Liver (tissue), 9 donors: ENCODE data around the gene SYTL3. TPM values are rescaled to one million over a fixed set of nuclear protein-coding genes. Genes with fewer than 3 reads are reported as not detected.
"Not testable (repeated sequence)": the region's sequence is repeated elsewhere in the genome, so short reads cannot be mapped to it uniquely, and the experiment has no call there.

Experiments
- DNase-seq: peaks from one replicate; pipeline ENCODE4 v3.0.0-alpha.2; 2017; ENCODE audit warnings: low spot score
- H3K27ac ChIP-seq, 2 donors: one replicate each; pipeline ENCODE4 v1.7.0; 2013; ENCODE audit warnings: inconsistent platforms in 2 of 2, low read length in 2 of 2, control low read depth in 1 of 2, low read depth in 1 of 2, mild to moderate bottlenecking in 1 of 2
- H3K27me3 ChIP-seq, 4 donors: one replicate each; pipeline versions ENCODE4 v1.6.1 to v1.7.0; 2013; ENCODE audit warnings: low read length in 3 of 4, inconsistent platforms in 1 of 4, mild to moderate bottlenecking in 1 of 4, moderate library complexity in 1 of 4; ENCODE audit not compliant: control insufficient read depth in 4 of 4, insufficient read depth in 4 of 4
- H3K36me3 ChIP-seq, 4 donors: one replicate each; pipeline versions ENCODE4 v1.6.1 to v1.7.0; 2013; ENCODE audit warnings: low read length in 3 of 4, mild to moderate bottlenecking in 3 of 4, low read depth in 1 of 4, moderate library complexity in 1 of 4; ENCODE audit not compliant: control insufficient read depth in 4 of 4, insufficient read depth in 3 of 4
- H3K4me1 ChIP-seq, 4 donors: one replicate each; pipeline versions ENCODE4 v1.6.1 to v1.7.0; 2013; ENCODE audit warnings: low read length in 3 of 4, mild to moderate bottlenecking in 3 of 4, moderate library complexity in 1 of 4; ENCODE audit not compliant: control insufficient read depth in 4 of 4, insufficient read depth in 4 of 4
- H3K4me3 ChIP-seq, 3 donors: one replicate each; pipeline versions ENCODE4 v1.6.1 to v1.7.0; 2013; ENCODE audit warnings: low read length in 3 of 3, control low read depth in 1 of 3, low read depth in 1 of 3, mild to moderate bottlenecking in 1 of 3
- H3K9ac ChIP-seq, 2 donors: one replicate each; pipeline ENCODE4 v1.7.0; 2013; ENCODE audit warnings: low read length in 2 of 2, mild to moderate bottlenecking in 2 of 2, moderate library complexity in 2 of 2, control low read depth in 1 of 2, low read depth in 1 of 2
- H3K9me3 ChIP-seq, 4 donors: one replicate each; pipeline versions ENCODE4 v1.6.1 to v1.7.0; 2013; ENCODE audit warnings: low read length in 3 of 4; ENCODE audit not compliant: control insufficient read depth in 4 of 4
- FOXA1 ChIP-seq: IDR thresholded peaks from 2 replicates; pipeline ENCODE4 v1.6.1; 2016; ENCODE audit warnings: antibody characterized with exemption
- FOXA2 ChIP-seq: IDR thresholded peaks from 2 replicates; pipeline ENCODE4 v1.6.1; 2016; ENCODE audit warnings: antibody characterized with exemption
- HNF4A ChIP-seq, 2 donors: conservative IDR thresholded peaks; 2 replicates each; pipeline ENCODE4 v1.6.1; 2016; ENCODE audit warnings: antibody characterized with exemption in 2 of 2, mild to moderate bottlenecking in 2 of 2
- HNF4G ChIP-seq: IDR thresholded peaks from 2 replicates; pipeline ENCODE4 v1.6.1; 2016; ENCODE audit warnings: antibody characterized with exemption
- JUND ChIP-seq, 2 donors: IDR thresholded peaks; 2 replicates each; pipeline ENCODE4 v1.6.1; 2016; ENCODE audit warnings: antibody characterized with exemption in 2 of 2
- RAD21 ChIP-seq, 2 donors: IDR thresholded peaks; 2 replicates each; pipeline ENCODE4 v1.6.1; 2016; ENCODE audit warnings: antibody characterized with exemption in 2 of 2, mild to moderate bottlenecking in 2 of 2
- RXRA ChIP-seq, 2 donors: IDR thresholded peaks; 2 replicates each; pipeline ENCODE4 v1.6.1; 2017 to 2018; ENCODE audit warnings: antibody characterized with exemption in 2 of 2, mild to moderate bottlenecking in 1 of 2
- TAF1 ChIP-seq: conservative IDR thresholded peaks from 2 replicates; pipeline ENCODE4 v1.6.1; 2016; ENCODE audit warnings: antibody characterized with exemption, mild to moderate bottlenecking
- YY1 ChIP-seq: IDR thresholded peaks from 2 replicates; pipeline ENCODE4 v1.6.1; 2016; ENCODE audit warnings: antibody characterized with exemption, mild to moderate bottlenecking
- WGBS: extraction: QIAGEN DNeasy Blood & Tissue Kit; methylation state at CpG from one replicate; pipeline ENCODE4 v1.1.7; 2013; 5-methylcytosine and 5-hydroxymethylcytosine counted together
- polyA plus RNA-seq, 2 donors: library from polyadenylated mRNA; stranded (reverse) in 1 of 2; unstranded in 1 of 2; fragments of 200-250 nt in 1 of 2; fragments of >200 nt in 1 of 2; fragmentation: Nextera tagmentation in 1 of 2; extraction: Ambion mirVana in 1 of 2; gene quantifications; one replicate each; pipeline versions ENCODE4 v1.2.1 to v1.2.3, GENCODE V29; 2013 to 2015
- total RNA-seq, 2 donors: library from RNA; depleted of rRNA; stranded (reverse); fragments of >200 nt; gene quantifications; one replicate each; pipeline ENCODE4 v1.2.3, GENCODE V29; 2014
- TF ChIP-seq, protein P1 (sequence below): fragments of 150-350 bp; IDR thresholded peaks from 2 replicates; pipeline ENCODE4 v1.5.1; 2017; ENCODE audit warnings: improper control_type of control experiment, low read depth, low read length; ENCODE audit not compliant: missing input control
- TF ChIP-seq, protein P2 (sequence below): IDR thresholded peaks from 2 replicates; pipeline ENCODE4 v1.6.1; 2016; ENCODE audit warnings: antibody characterized with exemption
- TF ChIP-seq, protein P3 (sequence below): IDR thresholded peaks from 2 replicates; pipeline ENCODE4 v1.6.1; 2016; ENCODE audit warnings: antibody characterized with exemption
- donor health status: healthy.
- donor health status: healthy.
- donor health status: healthy.
- donor health status: healthy.
- donor health status: healthy.

Gene SYTL3
- total and polyA plus RNA-seq, 4 donors: 0.28 to 1.7 (median 0.51) TPM

DNA sequence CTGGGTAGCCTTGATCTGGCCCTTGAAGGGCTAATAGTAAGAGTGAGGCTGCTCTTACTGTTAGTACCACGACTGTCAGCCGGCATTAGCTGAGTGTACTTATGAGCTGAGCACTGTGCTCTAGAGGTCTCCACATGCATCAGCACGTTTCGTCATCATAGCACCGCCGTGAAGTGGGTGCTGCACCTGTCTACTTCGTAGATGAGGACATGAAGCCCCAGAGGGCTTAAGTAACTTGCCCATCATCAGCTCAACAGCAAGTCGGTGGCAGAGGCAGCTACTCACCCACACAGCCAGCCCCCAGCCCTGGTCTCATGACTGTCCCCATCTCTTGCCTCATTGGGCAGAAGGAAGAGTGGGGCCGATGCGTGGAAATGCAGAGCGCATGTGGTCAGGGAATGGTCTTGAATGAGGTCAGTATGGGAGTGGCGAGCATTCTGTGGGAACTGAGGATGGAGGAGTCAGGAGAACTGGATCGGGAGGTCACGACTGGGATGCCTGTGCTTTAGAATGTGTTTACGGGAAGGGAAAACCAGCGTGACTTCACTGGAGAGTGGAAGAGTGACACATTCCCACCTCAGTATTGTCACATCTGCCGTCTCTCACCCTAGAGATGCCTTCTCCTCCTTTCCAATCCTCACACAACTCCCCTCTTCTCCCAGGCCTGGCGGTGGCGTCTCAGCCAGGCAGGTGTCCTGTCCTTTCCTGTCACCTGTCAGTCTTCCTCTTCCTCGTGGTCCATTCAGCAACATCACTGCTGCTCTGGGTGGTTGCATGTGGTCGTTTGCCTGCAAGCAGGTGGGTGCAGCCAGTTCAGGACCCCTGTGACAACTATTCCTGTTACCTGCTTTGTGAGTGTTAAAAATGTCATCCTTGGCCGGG is 6.0 kb downstream of the SYTL3 start:
- no peaks in the 10 kb centered on the region for H3K36me3 ChIP-seq
- peak overlapping the region in 1 of 2 donors; percentile 37 for H3K9ac ChIP-seq
- H3K27me3 ChIP-seq: no peaks in the 10 kb centered on the region
- no peak for DNase-seq
- TF ChIP-seq HNF4A (conservative IDR thresholded peaks at IDR 0.05) (no peak), TAF1 (no peak), FOXA1 (no peak), HNF4G (no peak)
- no peaks in the 10 kb centered on the region for H3K4me1 ChIP-seq
- 84% methylated on average over 22 of the region's 22 CpGs for WGBS
- H3K27ac ChIP-seq: peak overlapping the region in 1 of 2 donors; percentile 31
- no peak overlapping the region for H3K4me3 ChIP-seq
- H3K9me3 ChIP-seq: no peaks in the 10 kb centered on the region

DNA sequence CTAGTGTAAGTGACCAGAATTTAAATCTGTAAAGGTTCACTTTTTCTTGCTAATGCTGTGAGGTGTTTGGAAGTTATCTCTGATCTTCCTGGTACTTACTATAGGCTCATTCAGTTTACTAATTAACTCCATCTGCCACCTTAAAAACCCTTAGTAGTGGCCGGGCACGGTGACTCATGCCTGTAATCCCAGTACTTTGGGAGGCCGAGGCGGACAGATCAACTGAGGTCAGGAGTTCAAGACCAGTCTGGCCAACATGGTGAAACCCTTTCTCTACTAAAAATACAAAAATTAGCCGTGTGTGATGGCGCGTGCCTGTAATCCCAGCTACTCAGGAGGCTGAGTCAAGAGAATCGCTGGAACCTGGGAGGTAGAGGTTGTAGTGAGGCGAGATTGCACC is 7.1 kb downstream of the SYTL3 start:
- not testable (repeated sequence) for H3K4me3 ChIP-seq, H3K9ac ChIP-seq, H3K36me3 ChIP-seq, H3K9me3 ChIP-seq, H3K27me3 ChIP-seq, DNase-seq, H3K27ac ChIP-seq, H3K4me1 ChIP-seq
- WGBS: 74% methylated on average over 9 of the region's 9 CpGs

DNA sequence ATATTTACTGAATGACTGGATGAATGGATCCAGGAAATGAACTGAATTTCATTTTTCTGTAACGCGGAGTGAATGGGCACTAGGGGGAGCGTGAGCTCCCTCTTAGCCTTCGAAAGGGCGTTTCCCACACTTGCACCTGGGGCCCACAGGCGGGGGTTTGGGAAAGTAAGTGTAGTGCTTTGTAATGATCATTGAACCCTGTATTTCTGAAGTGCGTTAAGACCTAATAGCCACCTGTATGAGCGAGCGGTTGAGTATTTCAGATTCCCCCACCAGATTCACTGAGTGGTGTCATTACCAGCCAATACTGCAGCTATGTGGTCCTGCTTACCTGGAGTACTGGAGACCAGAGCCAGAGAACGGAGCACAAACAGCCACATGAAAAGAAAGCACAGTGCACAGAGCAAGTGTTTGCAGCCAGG is 10.5 kb downstream of the SYTL3 start:
- Histone ChIP-seq H3K9me3 (no peaks in the 10 kb centered on the region), H3K4me3 (no peak overlapping the region), H3K4me1 (no peaks in the 10 kb centered on the region), H3K27ac (no peak overlapping the region), H3K9ac (no peak overlapping the region), H3K27me3 (no peaks in the 10 kb centered on the region), H3K36me3 (no peaks in the 10 kb centered on the region)
- WGBS: 32% methylated on average over 10 of the region's 10 CpGs
- DNase-seq: no peak
- no peak for TF ChIP-seq JUND (IDR thresholded peaks at IDR 0.05)
- TF ChIP-seq, protein P1, sequence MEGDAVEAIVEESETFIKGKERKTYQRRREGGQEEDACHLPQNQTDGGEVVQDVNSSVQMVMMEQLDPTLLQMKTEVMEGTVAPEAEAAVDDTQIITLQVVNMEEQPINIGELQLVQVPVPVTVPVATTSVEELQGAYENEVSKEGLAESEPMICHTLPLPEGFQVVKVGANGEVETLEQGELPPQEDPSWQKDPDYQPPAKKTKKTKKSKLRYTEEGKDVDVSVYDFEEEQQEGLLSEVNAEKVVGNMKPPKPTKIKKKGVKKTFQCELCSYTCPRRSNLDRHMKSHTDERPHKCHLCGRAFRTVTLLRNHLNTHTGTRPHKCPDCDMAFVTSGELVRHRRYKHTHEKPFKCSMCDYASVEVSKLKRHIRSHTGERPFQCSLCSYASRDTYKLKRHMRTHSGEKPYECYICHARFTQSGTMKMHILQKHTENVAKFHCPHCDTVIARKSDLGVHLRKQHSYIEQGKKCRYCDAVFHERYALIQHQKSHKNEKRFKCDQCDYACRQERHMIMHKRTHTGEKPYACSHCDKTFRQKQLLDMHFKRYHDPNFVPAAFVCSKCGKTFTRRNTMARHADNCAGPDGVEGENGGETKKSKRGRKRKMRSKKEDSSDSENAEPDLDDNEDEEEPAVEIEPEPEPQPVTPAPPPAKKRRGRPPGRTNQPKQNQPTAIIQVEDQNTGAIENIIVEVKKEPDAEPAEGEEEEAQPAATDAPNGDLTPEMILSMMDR: peak; percentile 55
- TF ChIP-seq RAD21 (IDR thresholded peaks at IDR 0.05): peak; percentile 71 to 74

DNA sequence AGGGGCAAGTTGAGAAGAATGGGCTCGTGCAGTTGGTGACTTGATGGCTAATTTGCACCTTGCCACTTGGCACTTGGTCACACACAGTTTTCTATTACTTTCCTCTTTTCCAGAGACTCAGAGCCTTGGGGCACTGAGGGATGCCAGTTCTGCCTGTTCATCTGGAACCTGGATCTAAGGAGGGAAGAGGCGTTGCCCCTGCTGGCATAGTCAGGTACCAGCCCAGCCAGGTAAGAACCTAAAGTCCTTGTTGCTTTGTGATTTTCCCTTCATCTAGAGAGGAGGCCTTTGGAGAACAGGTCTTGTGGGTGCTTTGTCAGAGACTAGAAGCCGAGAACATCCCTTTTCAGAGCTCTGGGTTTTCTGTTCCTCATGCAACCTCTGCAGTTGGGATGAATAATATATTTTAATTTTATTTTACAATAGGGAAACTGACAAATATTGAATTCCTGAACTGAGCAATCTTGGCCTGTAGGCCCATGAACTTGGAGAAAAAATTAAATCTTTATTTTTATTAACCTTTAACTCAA is 11.4 kb downstream of the SYTL3 start:
- TF ChIP-seq RXRA (IDR thresholded peaks at IDR 0.05) (no peak), FOXA1 (no peak), FOXA2 (no peak), HNF4A (conservative IDR thresholded peaks at IDR 0.05) (no peak), YY1 (no peak), RAD21 (IDR thresholded peaks at IDR 0.05) (no peak)
- TF ChIP-seq, protein P2, sequence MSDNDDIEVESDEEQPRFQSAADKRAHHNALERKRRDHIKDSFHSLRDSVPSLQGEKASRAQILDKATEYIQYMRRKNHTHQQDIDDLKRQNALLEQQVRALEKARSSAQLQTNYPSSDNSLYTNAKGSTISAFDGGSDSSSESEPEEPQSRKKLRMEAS: no peak
- TF ChIP-seq, protein P3, sequence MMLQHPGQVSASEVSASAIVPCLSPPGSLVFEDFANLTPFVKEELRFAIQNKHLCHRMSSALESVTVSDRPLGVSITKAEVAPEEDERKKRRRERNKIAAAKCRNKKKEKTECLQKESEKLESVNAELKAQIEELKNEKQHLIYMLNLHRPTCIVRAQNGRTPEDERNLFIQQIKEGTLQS: no peak
- no peaks in the 10 kb centered on the region for H3K4me1 ChIP-seq

More for the DNA sequence above, 11.4 kb downstream of the SYTL3 start:
- H3K27ac ChIP-seq: no peak overlapping the region
- H3K27me3 ChIP-seq: no peaks in the 10 kb centered on the region
- no peaks in the 10 kb centered on the region for H3K36me3 ChIP-seq
- DNase-seq: no peak
- WGBS: 93% methylated on average over 3 of the region's 3 CpGs
- no peak overlapping the region for H3K4me3 ChIP-seq
- no peak overlapping the region for H3K9ac ChIP-seq
- H3K9me3 ChIP-seq: no peaks in the 10 kb centered on the region
